Muscle of leg (tissue), 11 donors: ENCODE data around the gene RAB4A. TPM values are rescaled to one million over a fixed set of nuclear protein-coding genes. Genes with fewer than 3 reads are reported as not detected.
A peak's percentile ranks its signal among the peaks of the same experiment; 100 is the strongest.

ENCODE experiments used
- DNase-seq: peaks from one replicate; pipeline ENCODE4 v3.0.0; 2013
- H3K27ac ChIP-seq: one replicate; pipeline ENCODE4 v1.5.1; 2013; ENCODE audit warnings: mild to moderate bottlenecking, low read length, control low read depth
- H3K27me3 ChIP-seq: one replicate; pipeline ENCODE4 v1.6.1; 2013; ENCODE audit warnings: low read length; ENCODE audit not compliant: control insufficient read depth, insufficient read depth
- H3K36me3 ChIP-seq: one replicate; pipeline ENCODE4 v1.6.1; 2013; ENCODE audit warnings: low read length; ENCODE audit not compliant: control insufficient read depth, insufficient read depth
- H3K4me1 ChIP-seq: one replicate; pipeline ENCODE4 v1.6.1; 2013; ENCODE audit warnings: low read length; ENCODE audit not compliant: control insufficient read depth, insufficient read depth
- H3K4me3 ChIP-seq: one replicate; pipeline ENCODE4 v1.5.1; 2013; ENCODE audit warnings: low read length, control low read depth
- H3K9me3 ChIP-seq: replicated peaks from 2 replicates; pipeline ENCODE4 v1.6.1; 2013; ENCODE audit warnings: low read depth, low read length; ENCODE audit not compliant: control insufficient read depth
- WGBS: methylation state at CpG from one replicate; pipeline ENCODE4 v1.1.5; 2013; ENCODE audit warnings: missing lambda C conversion rate; ENCODE audit not compliant: insufficient coverage; 5-methylcytosine and 5-hydroxymethylcytosine counted together
- polyA plus RNA-seq, 8 donors: library from polyadenylated mRNA; unstranded; fragments of 120-200 nt; gene quantifications; one replicate each; pipeline versions ENCODE4 v1.2.1 to v1.2.3, GENCODE V29; 2013; ENCODE audit warnings: inconsistent platforms in 1 of 8, low replicate concordance in 1 of 8; ENCODE audit not compliant: insufficient read length in 8 of 8, insufficient read depth in 1 of 8
- total RNA-seq: library from RNA; stranded (reverse); fragments of 120-200 nt; gene quantifications from one replicate; pipeline ENCODE4 v1.2.4, GENCODE V29; 2013

RAB4A gene
- total and polyA plus RNA-seq, 9 donors, result 39.0 to 57.8 (median 50.9) TPM

- Histone ChIP-seq H3K4me3 (no peak overlapping the region), H3K27ac (peak overlapping the region; percentile 7), H3K36me3 (no peaks in the 10 kb centered on the region), H3K27me3 (peaks cover 3% of the 10 kb centered on the region), H3K4me1 (peaks cover 17% of the 10 kb centered on the region), H3K9me3 (no peaks in the 10 kb centered on the region)
- peak; percentile 68 for DNase-seq
- WGBS, result 20% methylated on average over 1 of the region's 7 CpGs
These were observed 41.7 kb upstream of the RAB4A start for GRCh38 chr1:229229137-229229720.

DNA sequence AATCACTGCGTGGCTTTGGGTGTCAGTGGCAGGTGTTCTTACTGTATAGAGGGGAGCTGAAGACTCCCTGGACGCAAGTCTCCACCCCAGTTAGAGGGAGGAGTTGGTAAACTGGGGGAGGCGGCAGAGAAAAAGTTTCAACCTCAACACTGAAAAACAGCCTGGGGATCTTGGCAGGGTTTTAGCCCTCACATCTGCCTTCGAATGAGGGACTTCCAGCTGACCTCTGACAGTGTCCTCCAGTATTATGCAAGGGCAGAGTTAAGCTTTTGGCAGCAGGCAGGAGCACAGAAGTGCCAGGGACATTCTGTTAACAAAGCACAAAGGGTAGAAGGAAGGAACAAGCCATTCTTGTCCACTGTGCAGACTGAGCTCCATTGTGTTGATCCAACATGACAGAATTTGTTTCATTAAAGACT lies 41.2 kb upstream of the RAB4A start:
- Histone ChIP-seq H3K27ac (peak overlapping the region; percentile 7), H3K4me1 (peaks cover 17% of the 10 kb centered on the region), H3K9me3 (no peaks in the 10 kb centered on the region), H3K4me3 (no peak overlapping the region), H3K27me3 (peaks cover 3% of the 10 kb centered on the region), H3K36me3 (no peaks in the 10 kb centered on the region)
- DNase-seq, result peak; percentile 85
- no CpG with 5 or more reads among the region's 4 CpGs for WGBS

- Histone ChIP-seq H3K4me3 (no peak overlapping the region), H3K9me3 (no peaks in the 10 kb centered on the region), H3K27me3 (peaks cover 8% of the 10 kb centered on the region), H3K36me3 (no peaks in the 10 kb centered on the region), H3K27ac (peak overlapping the region; percentile 7), H3K4me1 (peaks cover 17% of the 10 kb centered on the region)
- no peak for DNase-seq
- WGBS, result 56% methylated on average over 7 of the region's 14 CpGs
These were observed 40.6 kb upstream of the RAB4A start for GRCh38 chr1:229230140-229230892.

- 67% methylated on average over 5 of the region's 9 CpGs for WGBS
- H3K27me3 ChIP-seq, result peaks cover 8% of the 10 kb centered on the region
- peaks cover 17% of the 10 kb centered on the region for H3K4me1 ChIP-seq
- no peaks in the 10 kb centered on the region for H3K36me3 ChIP-seq
- H3K9me3 ChIP-seq, result no peaks in the 10 kb centered on the region
- no peak overlapping the region for H3K27ac ChIP-seq
- DNase-seq, result no peak
- H3K4me3 ChIP-seq, result no peak overlapping the region
These were observed 39.8 kb upstream of the RAB4A start for GRCh38 chr1:229230893-229231753.

DNA sequence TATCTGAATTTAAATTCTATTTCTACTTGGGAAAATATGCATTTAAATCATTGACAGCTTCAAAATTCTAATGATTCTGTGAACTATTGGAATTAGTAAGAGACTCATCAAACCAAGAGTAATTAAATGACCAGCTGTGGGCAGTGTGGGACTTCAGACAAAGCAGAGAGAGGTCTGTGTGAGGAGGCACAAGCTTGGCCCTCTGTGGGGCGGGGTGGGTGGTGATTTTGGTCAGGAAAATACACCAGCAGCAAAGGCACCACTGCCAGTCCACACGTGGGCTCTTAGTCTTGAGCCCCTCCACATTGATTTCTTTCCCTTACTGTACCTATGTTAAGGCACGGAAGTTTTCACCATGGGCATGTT lies 39.2 kb upstream of the RAB4A start:
- 67% methylated on average over 2 of the region's 3 CpGs for WGBS
- H3K4me3 ChIP-seq, result no peak overlapping the region
- peaks cover 17% of the 10 kb centered on the region for H3K4me1 ChIP-seq
- H3K27me3 ChIP-seq, result peaks cover 8% of the 10 kb centered on the region
- no peaks in the 10 kb centered on the region for H3K9me3 ChIP-seq
- DNase-seq, result no peak
- H3K27ac ChIP-seq, result no peak overlapping the region
- no peaks in the 10 kb centered on the region for H3K36me3 ChIP-seq

DNA sequence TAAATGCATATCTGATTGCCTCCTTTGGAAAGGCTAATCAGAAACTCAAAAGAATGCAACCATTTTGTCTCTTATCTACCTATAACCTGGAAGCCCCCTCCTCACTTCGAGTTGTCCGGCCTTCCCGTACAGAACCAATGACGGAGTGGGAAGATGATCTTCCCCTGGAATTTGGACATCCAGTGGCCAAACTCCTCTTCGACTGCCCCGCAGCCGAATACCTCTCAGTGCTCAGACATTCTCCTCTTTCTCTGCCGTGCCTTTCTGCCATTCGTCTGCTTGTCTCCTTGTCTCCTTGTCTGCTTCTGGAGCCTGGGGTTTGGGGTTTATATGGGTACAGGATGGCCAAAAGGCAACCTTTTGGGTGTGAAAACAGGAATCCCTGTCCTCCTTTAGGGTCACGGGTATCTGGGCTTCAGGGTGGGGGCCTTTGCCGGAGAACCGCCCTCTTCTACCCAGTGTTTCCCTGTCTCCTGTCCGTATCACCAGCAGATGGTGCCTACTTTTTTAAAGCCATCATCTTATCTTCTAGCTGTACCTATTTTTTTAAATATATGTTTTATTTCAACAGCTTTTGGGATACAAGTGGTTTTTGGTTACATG lies 35.9 kb upstream of the RAB4A start:
- WGBS, result 79% methylated on average over 6 of the region's 13 CpGs
- Histone ChIP-seq H3K27ac (no peak overlapping the region), H3K4me1 (peaks cover 6% of the 10 kb centered on the region), H3K36me3 (no peaks in the 10 kb centered on the region), H3K9me3 (no peaks in the 10 kb centered on the region), H3K4me3 (no peak overlapping the region), H3K27me3 (peaks cover 8% of the 10 kb centered on the region)
- DNase-seq, result no peak

DNA sequence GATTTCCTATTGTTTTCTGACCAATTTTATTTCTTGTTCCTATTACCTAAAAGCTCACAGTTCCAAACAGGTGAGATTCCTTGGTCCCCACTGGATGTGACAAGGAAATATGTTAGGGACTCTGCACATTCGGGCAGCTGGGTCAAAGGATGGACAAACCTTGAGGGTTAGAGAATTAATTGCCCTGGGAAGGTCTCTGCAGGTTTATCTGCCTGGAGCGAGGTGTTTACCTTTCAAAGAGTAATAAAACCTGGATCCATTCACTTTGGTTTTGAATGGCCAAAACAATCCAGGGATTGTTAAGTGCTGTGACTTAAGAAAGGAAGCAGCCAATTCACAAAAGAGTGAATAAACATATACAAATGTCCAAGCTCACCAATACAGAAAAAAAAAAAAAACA lies 33.6 kb upstream of the RAB4A start:
- DNase-seq, result no peak
- no peaks in the 10 kb centered on the region for H3K4me1 ChIP-seq
- WGBS, result 40% methylated on average over 1 of the region's 2 CpGs
- peaks cover 5% of the 10 kb centered on the region for H3K27me3 ChIP-seq
- no peak overlapping the region for H3K4me3 ChIP-seq
- H3K9me3 ChIP-seq, result no peaks in the 10 kb centered on the region
- no peak overlapping the region for H3K27ac ChIP-seq
- no peaks in the 10 kb centered on the region for H3K36me3 ChIP-seq

DNA sequence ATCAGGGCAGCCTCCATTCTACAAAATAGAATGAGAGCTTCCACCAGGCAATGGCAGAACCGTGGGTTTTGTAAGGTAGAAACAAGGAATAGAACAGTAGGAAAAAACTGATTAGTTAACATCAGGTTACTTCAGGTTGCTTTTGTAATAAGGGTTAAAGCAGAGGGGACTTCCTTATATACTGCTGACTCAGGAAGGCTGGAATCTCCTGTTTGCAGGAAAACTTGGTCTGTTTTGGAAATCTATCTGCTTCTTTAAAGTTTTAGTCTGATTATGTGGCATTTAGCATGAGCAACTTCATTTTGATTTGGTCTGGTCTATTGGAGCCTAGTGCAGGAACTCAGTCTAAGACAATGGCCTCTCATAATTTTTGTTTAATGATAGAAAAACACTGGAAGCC lies 32.7 kb upstream of the RAB4A start:
- Histone ChIP-seq H3K27ac (no peak overlapping the region), H3K9me3 (no peaks in the 10 kb centered on the region), H3K27me3 (peaks cover 5% of the 10 kb centered on the region), H3K36me3 (no peaks in the 10 kb centered on the region), H3K4me3 (no peak overlapping the region), H3K4me1 (no peaks in the 10 kb centered on the region)
- DNase-seq, result no peak
- WGBS, result no CpG with 5 or more reads among the region's 1 CpG

GRCh38 chr1:229238674-229239415 lies 32.1 kb upstream of the RAB4A start:
- WGBS, result 96% methylated on average over 3 of the region's 6 CpGs
- H3K27me3 ChIP-seq, result peaks cover 5% of the 10 kb centered on the region
- peaks cover 2% of the 10 kb centered on the region for H3K9me3 ChIP-seq
- H3K4me1 ChIP-seq, result no peaks in the 10 kb centered on the region
- no peak for DNase-seq
- H3K36me3 ChIP-seq, result no peaks in the 10 kb centered on the region
- no peak overlapping the region for H3K4me3 ChIP-seq
- no peak overlapping the region for H3K27ac ChIP-seq
